Inflammatory macrophage (primary cell): ENCODE measurements around the gene BLOC1S3.

Source experiments
- DNase-seq, 2 donors: peaks; one replicate each; pipeline ENCODE4 v3.0.0-alpha.2; 2020 to 2022

BLOC1S3 gene

DNA sequence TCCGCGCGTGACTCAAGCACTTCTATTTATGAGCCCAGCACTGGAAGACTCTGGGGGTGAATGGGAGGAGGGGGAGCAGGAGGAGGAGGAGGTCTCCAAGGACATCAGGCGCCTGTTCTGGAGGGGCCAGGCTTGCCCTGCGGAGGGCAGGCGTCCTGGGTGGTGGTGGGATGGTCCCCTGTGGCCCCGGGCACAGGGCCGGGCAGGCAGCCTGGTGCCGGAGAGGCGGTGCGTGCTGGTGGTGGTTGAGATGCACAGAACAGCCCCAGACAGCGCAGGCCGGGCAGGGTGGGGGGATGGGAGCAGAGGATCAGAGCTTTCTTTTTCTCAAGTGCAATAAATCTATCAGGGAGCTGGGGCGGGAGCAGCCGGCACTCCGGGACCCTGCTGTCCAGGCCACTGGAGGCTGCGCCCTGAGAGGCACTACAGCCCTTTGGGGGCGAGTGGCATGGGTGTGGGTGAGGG, 31.8 kb upstream of the BLOC1S3 start:
- no peak for DNase-seq

- peak in 1 of 2 donors; percentile 38 for DNase-seq
Observed at GRCh38 chr19:45147835-45148676, 30.5 kb upstream of the BLOC1S3 start.

DNA sequence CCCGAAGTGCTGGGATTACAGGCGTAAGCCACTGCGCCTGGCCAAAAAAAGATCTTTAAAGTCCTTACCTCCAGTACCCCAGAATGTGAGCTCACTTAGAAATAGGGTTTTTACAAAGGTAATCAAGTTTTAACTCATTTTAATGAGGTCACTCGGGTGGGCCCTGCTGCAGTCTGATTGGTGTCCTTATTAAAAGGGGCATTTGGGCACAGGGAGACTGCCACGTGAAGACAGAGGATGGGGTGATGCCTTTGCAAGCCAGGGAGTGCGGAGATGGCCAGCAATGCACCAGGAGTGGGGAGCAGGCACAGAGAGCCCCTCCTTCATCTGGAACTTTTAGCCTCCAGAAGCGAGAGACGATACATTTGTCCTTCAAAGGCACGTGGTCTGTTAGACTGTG, 29.5 kb upstream of the BLOC1S3 start:
- no peak for DNase-seq

DNA sequence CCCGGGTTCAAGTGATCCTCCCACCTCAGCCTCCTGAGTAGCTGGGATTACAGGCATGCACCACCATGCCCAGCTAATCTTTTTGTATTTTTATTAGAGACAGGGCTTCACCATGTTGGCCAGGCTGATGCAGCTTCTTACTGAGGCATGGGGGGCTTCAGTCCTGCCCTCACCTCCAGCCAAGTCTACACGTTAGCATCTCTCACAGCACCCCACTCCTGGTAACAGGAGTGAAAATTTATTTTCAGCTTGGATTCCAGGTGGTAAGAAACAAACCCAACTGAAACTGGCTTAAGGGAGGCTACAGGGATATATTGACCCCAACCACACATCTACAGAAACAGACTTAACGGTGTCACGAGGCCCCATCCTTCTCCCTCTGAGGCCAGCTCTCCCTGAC, 28.4 kb upstream of the BLOC1S3 start:
- DNase-seq, result no peak

GRCh38 chr19:45150751-45151281, 27.8 kb upstream of the BLOC1S3 start:
- peak; percentile 34 to 57 for DNase-seq

DNA sequence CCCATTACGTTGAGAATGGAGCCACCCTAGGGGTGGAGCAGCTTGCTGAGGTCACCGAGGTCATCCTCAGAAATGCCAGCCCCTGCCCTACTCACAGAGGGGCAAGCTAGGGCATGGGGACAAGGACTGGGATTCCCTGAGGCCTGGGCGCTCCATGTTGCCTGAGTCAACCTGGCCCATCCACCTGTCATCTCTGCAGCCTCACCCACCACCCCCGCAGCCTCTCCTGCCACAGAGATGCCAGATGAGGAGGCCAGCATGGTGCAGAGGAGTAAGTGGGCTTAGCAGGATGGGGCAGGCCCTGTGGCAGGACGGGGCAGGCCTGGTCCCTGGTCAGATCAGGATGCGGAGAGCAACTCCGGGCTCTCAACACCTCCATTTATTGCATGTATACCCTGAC, 27.3 kb upstream of the BLOC1S3 start:
- no peak for DNase-seq

DNA sequence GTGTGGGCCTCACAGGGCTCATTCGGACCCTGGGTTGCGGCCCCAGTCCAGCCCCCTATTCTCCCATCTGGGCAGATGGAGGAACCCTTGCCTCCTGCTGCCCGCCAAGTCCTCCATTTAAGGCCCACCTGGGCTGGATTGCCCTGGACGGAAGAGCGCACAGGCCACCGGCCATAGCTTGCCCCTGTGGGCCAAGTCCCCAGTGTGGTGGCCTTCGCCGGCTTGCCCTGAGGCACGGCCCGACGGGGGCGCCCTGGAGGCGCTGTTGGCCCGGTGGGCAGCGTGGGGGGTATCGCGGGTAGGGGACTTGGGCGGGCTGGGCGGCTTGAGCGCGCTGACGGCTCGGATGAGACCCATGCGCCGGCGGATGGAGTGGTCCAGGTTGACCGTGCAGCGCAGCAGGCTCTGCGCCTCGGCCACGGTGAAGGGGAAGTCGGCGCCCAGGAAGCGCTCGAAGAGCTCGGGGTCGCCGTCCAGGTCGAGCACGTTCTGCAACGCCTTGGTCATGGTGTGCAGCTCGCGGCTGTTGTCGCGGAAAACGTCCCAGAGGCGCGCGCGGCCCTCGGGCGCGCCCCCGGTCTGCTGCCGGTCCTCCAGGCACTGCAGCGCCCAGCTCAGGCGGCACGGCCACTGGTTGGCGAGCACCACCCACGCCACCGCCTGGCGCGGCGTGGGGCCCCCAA, 26.6 kb upstream of the BLOC1S3 start:
- peak in 1 of 2 donors; percentile 6 for DNase-seq

GRCh38 chr19:45152504-45153338, 25.9 kb upstream of the BLOC1S3 start:
- peak; percentile 23 to 67 for DNase-seq

DNA sequence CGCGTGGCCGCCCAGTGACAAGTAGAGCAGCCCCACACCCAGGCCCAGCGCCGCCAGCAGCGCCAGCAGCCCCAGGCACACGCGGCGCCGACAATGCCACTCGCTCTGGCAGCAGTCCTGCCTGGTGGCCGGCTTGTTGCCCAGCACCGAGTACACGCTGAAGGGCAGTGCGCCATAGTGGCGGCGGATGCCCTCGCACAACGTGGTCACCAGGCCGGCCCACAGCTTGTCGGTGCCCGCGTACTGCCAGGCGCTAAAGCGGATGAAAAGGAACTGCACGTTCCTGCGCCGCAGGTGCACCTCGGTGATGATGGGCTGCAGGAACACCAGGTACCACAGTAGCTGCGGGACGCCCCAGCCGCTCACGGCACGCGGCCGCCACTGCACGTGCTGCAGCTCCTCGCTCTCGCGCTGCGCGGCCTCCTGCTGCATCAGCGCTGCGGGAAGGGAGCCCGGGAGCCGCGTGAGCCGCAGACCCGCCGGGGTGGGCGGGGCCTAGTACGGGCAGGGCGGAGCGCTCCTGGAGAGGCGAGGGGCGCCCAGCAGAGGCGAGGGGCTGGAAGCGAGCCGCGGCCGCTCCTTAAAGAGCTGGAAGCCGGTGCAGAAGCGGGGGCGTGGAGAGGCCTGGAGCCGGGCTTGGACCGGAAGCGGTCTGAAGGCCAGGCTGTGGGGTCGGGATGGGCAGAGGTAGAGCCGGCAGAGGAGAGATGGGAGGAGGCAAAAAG, 25.1 kb upstream of the BLOC1S3 start:
- no peak for DNase-seq

DNA sequence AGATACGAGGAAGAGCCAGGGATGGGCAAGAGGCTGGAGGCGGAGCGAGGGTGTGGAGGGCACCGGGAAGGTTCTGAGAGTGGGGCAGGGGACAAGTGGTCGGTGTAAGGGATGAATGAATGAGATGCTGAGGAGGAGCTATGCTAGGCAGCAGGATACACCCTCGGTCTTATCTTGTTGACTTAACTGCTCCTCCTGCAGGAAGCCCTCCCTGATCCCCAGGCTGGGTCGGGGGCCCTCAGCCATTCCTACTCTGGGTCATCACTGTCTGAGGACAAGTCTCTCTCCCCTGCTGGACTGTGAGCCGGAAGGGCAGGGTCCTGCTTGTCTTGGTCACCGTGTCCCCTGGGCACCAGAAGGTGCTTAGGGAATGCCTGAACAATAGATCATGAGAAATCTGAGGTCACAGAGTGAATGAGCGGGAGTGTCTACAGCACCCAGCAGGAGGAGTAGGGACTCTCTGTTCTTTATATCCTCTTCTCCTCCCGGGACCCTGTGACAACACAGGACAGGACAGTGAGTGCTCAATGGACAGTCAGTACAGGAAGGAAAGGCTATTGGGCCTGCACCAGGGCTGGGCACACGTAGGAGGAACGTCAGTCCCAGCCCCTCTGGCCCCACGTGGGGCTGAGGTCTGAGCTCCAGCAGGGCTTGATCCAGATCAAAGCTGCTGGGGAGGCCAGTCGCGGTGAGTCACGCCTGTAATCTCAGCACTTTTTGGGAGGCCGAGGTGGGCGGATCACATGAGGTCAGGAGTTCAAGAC, 24.3 kb upstream of the BLOC1S3 start:
- DNase-seq, result peak; percentile 57 to 82

DNA sequence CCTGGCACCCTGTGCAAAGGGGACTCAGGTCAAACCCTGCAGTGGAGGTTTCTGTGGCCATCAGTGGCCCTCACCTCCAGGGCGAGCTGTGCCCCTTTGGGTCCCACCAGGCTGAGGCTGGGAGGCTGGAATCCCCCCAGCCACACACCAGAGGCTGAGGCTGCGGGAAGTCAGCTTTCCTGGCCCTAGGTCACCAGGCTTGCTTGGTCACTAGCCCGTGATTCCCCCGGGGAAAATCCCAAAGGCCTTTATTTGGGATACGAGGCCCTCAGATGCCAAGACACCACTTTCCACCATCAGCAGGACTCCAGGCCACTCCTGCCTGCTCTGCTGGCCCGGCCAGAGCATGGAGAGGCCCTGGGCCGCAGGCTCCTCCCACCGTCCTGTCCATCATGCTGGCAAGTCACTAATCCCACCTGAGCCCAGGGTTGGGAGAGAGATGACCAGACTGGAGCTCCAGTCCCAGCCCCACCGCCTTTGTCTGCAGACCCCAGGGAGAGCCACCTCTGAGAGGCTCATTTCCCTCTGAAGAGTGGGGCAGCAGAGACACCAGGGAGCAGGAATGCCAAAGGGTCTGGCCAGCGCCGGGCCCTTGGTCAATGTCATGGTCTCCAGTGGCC, 22.5 kb upstream of the BLOC1S3 start:
- DNase-seq, result no peak

DNA sequence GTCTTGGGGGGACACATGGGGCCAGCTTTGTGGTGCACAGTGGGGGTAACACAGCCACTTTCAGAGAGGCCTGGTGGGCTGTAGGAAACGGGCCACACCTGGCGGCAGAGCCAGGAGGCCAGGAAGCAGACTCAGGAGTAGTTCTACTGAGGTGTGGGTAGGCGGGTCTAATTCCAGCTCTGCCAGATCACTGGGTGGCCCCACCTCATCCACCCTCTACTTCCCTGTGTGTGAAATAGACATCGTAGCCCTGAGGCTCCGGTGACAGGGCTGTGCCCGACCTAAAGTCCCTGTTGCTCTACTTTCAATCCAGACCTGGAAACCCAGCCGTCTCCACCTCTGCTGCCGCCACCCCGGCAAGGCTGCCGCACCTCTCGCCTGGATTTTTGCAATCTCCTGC, 21.8 kb upstream of the BLOC1S3 start:
- DNase-seq, result no peak

GRCh38 chr19:45158503-45159209, 19.9 kb upstream of the BLOC1S3 start:
- DNase-seq, result no peak

GRCh38 chr19:45159210-45159970, 19.2 kb upstream of the BLOC1S3 start:
- no peak for DNase-seq

DNA sequence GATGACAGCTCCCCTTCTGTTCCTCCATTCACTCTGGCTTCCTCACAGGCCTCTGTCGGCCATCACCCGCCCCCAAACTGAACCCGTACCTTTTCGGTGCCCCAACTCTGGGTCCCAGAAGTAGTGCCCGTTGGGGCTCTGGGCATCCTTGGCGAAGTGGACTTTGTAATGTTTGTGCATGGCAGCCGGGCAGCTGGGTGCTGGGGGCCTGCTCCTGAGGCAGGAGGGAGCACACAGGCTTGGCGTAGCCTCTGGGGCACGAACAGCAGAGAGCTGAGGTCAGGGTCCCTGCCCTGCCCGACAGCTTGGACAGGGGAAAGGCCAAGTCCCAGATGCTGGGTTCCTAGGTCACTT, 18.6 kb upstream of the BLOC1S3 start:
- DNase-seq, result no peak

- no peak for DNase-seq
Observed at GRCh38 chr19:45160870-45161737, 17.5 kb upstream of the BLOC1S3 start, which contains the start of gene NKPD1. Gene NKPD1 (minus strand): TSS chr19:45160982. CDS start chr19:45160150, 832 bp downstream.

- DNase-seq, result no peak
Observed at GRCh38 chr19:45161738-45162607, 16.6 kb upstream of the BLOC1S3 start.
